ENCODE results near the gene LRRC8A.
"Not testable (repeated sequence)": the region's sequence is repeated elsewhere in the genome, so short reads cannot be mapped to it uniquely, and the experiment has no call there.

Gene LRRC8A

GRCh38 chr9:128947527-128948301 lies 65.8 kb downstream of the LRRC8A start, which contains the start of the genes DOLK and NUP188:
Gene DOLK, minus strand, starts transcription at chr9:128947603. Its CDS starts 300 bp downstream, at chr9:128947303.
Gene NUP188, plus strand, starts transcription at chr9:128947699. Its CDS starts 21 bp downstream, at chr9:128947720.
- TF ChIP-seq EZH2phosphoT487 (IDR thresholded peaks at IDR 0.05; ENCODE audit: borderline replicate concordance, low read length): no peak
- no peak for TF ChIP-seq CTCF (IDR thresholded peaks at IDR 0.05; ENCODE audit: low read depth, low read length, poor library complexity, severe bottlenecking)
- H3K27ac ChIP-seq (ENCODE audit: low read depth, low read length): peak within 1 kb of the TSS; percentile 57
- H3K27me3 ChIP-seq (ENCODE audit: control insufficient read depth, low read length): no peaks in the 10 kb centered on the region
- H3K79me2 ChIP-seq (ENCODE audit: control insufficient read depth, low read length): peaks cover 50% of the 10 kb centered on the region
- H3K9me3 ChIP-seq (ENCODE audit: control insufficient read depth, insufficient read depth, low read length): no peaks in the 10 kb centered on the region
- H4K20me1 ChIP-seq (ENCODE audit: control insufficient read depth, insufficient read depth, low read depth, low read length): no peaks in the 10 kb centered on the region
- no peaks in the 10 kb centered on the region; the same call in 1 of the 2 replicates for H3F3A ChIP-seq (ENCODE audit: control insufficient read depth, insufficient read depth)
- H3K4me2 ChIP-seq (ENCODE audit: low read length): peak within 1 kb of the TSS; percentile 83
- H3K4me1 ChIP-seq (ENCODE audit: control insufficient read depth, low read length): peaks cover 14% of the 10 kb centered on the region
- no peaks in the 10 kb centered on the region for H3K9me2 ChIP-seq (replicated peaks; ENCODE audit: control insufficient read depth, low read length)
- H3K36me3 ChIP-seq (ENCODE audit: control insufficient read depth, low read length): peaks cover 34% of the 10 kb centered on the region
- H3K4me3 ChIP-seq (ENCODE audit: low read length): peak within 1 kb of the TSS; percentile 93

- not testable (repeated sequence) for H3K9me2 ChIP-seq (replicated peaks; ENCODE audit: control insufficient read depth, low read length); H3K4me2 ChIP-seq (ENCODE audit: low read length); H3K27me3 ChIP-seq (ENCODE audit: control insufficient read depth, low read length); H3F3A ChIP-seq (ENCODE audit: control insufficient read depth, insufficient read depth); H4K20me1 ChIP-seq (ENCODE audit: control insufficient read depth, insufficient read depth, low read depth, low read length); H3K4me3 ChIP-seq (ENCODE audit: low read length); H3K79me2 ChIP-seq (ENCODE audit: control insufficient read depth, low read length); H3K9me3 ChIP-seq (ENCODE audit: control insufficient read depth, insufficient read depth, low read length); H3K27ac ChIP-seq (ENCODE audit: low read depth, low read length)
- peaks cover 80% of the 10 kb centered on the region for H3K36me3 ChIP-seq (ENCODE audit: control insufficient read depth, low read length)
- H3K4me1 ChIP-seq (ENCODE audit: control insufficient read depth, low read length): peaks cover 18% of the 10 kb centered on the region
Measured at GRCh38 chr9:128961403-128961802, 79.5 kb downstream of the LRRC8A start.

All from DOHH2 (cell line).